ENCODE data around the gene CACHD1. TPM values are rescaled to one million over a fixed set of nuclear protein-coding genes. Genes with fewer than 3 reads are reported as not detected.

CACHD1 gene
- total and polyA plus RNA-seq, 2 of the 8 experiments (the other 6 are each of a cell fraction or from before 2014, with no cell fraction given): 22.2 to 42.5 TPM

DNA sequence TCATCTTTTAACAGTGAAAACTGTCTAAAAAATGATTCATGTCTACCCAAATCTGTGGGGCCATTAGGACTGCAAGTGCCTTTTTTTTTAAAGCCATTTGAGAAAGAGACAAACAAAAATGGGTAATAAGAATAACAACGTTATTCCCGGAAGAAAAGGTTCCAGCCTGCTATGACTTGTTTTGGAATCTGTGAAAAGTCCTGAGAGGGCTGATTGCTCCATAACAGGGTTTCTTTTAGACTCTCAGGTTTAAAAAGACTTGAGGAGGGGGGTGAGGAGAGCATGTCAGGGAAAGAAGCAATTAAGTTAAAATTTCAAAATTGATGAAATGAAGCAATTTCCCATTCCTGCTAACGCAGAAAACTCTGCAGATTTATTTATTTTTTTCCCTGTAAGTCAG lies 56.4 kb downstream of the CACHD1 start (continued):
- TF ChIP-seq SAP30 (IDR thresholded peaks at IDR 0.05; ENCODE audit: insufficient read depth, insufficient replicate concordance, low read length): no peak
- no peak for TF ChIP-seq ASH2L (IDR thresholded peaks at IDR 0.05; ENCODE audit: low read length)
- TF ChIP-seq BCL11A (IDR thresholded peaks at IDR 0.05; ENCODE audit: low read depth in 2 of 2, low read length in 2 of 2): no peak

All from H1 (cell line).